Hepatocyte (in vitro differentiated cells): Measurements from ENCODE around the gene C15orf39. TPM values are rescaled to one million over a fixed set of nuclear protein-coding genes. Genes with fewer than 3 reads are reported as not detected.

Experiments
- DNase-seq: peaks from one replicate; pipeline ENCODE4 v3.0.0-alpha.2; 2016; ENCODE audit warnings: low spot score
- H2AFZ ChIP-seq: fragments of 200-600 bp; sonication (generic); 2 replicates; pipeline ENCODE4 v1.6.0; 2016; ENCODE audit warnings: antibody characterized with exemption, mild to moderate bottlenecking
- H3K27ac ChIP-seq: fragments of 200-600 bp; sonication (generic); 2 replicates; pipeline ENCODE4 v1.5.1; 2016; ENCODE audit warnings: mild to moderate bottlenecking
- H3K27me3 ChIP-seq: fragments of 200-600 bp; sonication (generic); 2 replicates; pipeline ENCODE4 v1.6.1; 2016
- H3K36me3 ChIP-seq: fragments of 200-600 bp; sonication (generic); replicated peaks from 2 replicates; pipeline ENCODE4 v1.5.1; 2016; ENCODE audit warnings: low read depth; ENCODE audit not compliant: insufficient read depth
- H3K4me1 ChIP-seq: fragments of 200-600 bp; sonication (generic); 2 replicates; pipeline ENCODE4 v1.5.1; 2016; ENCODE audit warnings: mild to moderate bottlenecking, moderate library complexity; ENCODE audit not compliant: insufficient read depth
- H3K4me2 ChIP-seq: fragments of 200-600 bp; sonication (generic); 2 replicates; pipeline ENCODE4 v1.6.0; 2016
- H3K4me3 ChIP-seq: fragments of 200-600 bp; sonication (generic); 2 replicates; pipeline ENCODE4 v1.5.1; 2016; ENCODE audit warnings: mild to moderate bottlenecking
- H3K79me2 ChIP-seq: fragments of 200-600 bp; sonication (generic); 2 replicates; pipeline ENCODE4 v1.6.0; 2017; ENCODE audit warnings: mild to moderate bottlenecking
- H3K9me2 ChIP-seq: fragments of 200-600 bp; sonication (generic); replicated peaks from 2 replicates; pipeline ENCODE4 v1.6.0; 2017; ENCODE audit warnings: mild to moderate bottlenecking; ENCODE audit not compliant: insufficient read depth
- H3K9me3 ChIP-seq: fragments of 200-600 bp; sonication (generic); 2 replicates; pipeline ENCODE4 v1.5.1; 2016; ENCODE audit warnings: low read depth, mild to moderate bottlenecking
- H4K20me1 ChIP-seq: fragments of 200-600 bp; sonication (generic); 2 replicates; pipeline ENCODE4 v1.6.0; 2016; ENCODE audit warnings: mild to moderate bottlenecking; ENCODE audit not compliant: insufficient read depth, poor library complexity, severe bottlenecking
- CTCF ChIP-seq: fragments of 200-600 bp; sonication (generic); IDR thresholded peaks from 2 replicates; pipeline ENCODE4 v1.5.1; 2016; ENCODE audit warnings: antibody characterized with exemption, mild to moderate bottlenecking; ENCODE audit not compliant: poor library complexity
- EZH2 ChIP-seq: fragments of 200-600 bp; sonication (generic); IDR thresholded peaks from 2 replicates; pipeline ENCODE4 v1.6.1; 2016; ENCODE audit warnings: antibody characterized with exemption, mild to moderate bottlenecking, borderline replicate concordance
- EZH2phosphoT487 ChIP-seq: fragments of 200-600 bp; sonication (generic); IDR thresholded peaks from one replicate; pipeline ENCODE4 v1.6.1; 2018; ENCODE audit warnings: antibody characterized with exemption, mild to moderate bottlenecking, low read depth, moderate library complexity; ENCODE audit not compliant: unreplicated experiment, severe bottlenecking
- WGBS: methylation state at CpG from one replicate; pipeline ENCODE4 v1.1.6; 2016; ENCODE audit warnings: low lambda C conversion rate; ENCODE audit errors: missing lambda C conversion rate; 5-methylcytosine and 5-hydroxymethylcytosine counted together
- polyA plus RNA-seq: library from polyadenylated mRNA; unstranded; fragments of >200 nt; fragmentation: Nextera tagmentation; extraction: Ambion mirVana; gene quantifications from 2 replicates; pipeline ENCODE4 v1.2.1, GENCODE V29; 2016
- total RNA-seq: library from RNA; depleted of rRNA; stranded (reverse); fragments of >200 nt; gene quantifications from 2 replicates; pipeline ENCODE4 v1.2.3, GENCODE V29; 2014

Gene C15orf39
- total and polyA plus RNA-seq, 2 experiments from 2014 or later, result 15.3 to 18.3 TPM

GRCh38 chr15:75178171-75178937 is 23.3 kb upstream of the C15orf39 start:
- TF ChIP-seq CTCF (no peak), EZH2 (no peak), EZH2phosphoT487 (no peak)
- H3K4me1 ChIP-seq, result peaks cover 73% of the 10 kb centered on the region
- H3K27ac ChIP-seq, result peak overlapping the region; percentile 83
- peak overlapping the region; percentile 50 for H2AFZ ChIP-seq
- no peaks in the 10 kb centered on the region for H3K9me2 ChIP-seq
- peak; percentile 90 for DNase-seq
- H3K4me3 ChIP-seq, result no peak overlapping the region
- 12% methylated on average over 35 of the region's 53 CpGs for WGBS
- H3K27me3 ChIP-seq, result no peaks in the 10 kb centered on the region
- H3K36me3 ChIP-seq, result no peaks in the 10 kb centered on the region
- H4K20me1 ChIP-seq, result no peaks in the 10 kb centered on the region
- peak overlapping the region; percentile 84 for H3K4me2 ChIP-seq
- no peaks in the 10 kb centered on the region for H3K79me2 ChIP-seq
- no peaks in the 10 kb centered on the region for H3K9me3 ChIP-seq

GRCh38 chr15:75178938-75179745 is 22.5 kb upstream of the C15orf39 start:
- Histone ChIP-seq H3K27ac (peak overlapping the region; percentile 83), H3K4me1 (peaks cover 73% of the 10 kb centered on the region)

GRCh38 chr15:75179746-75180140 is 21.9 kb upstream of the C15orf39 start:
- Histone ChIP-seq H2AFZ (no peak overlapping the region), H4K20me1 (no peaks in the 10 kb centered on the region), H3K9me2 (no peaks in the 10 kb centered on the region), H3K27ac (peak overlapping the region; percentile 83), H3K79me2 (no peaks in the 10 kb centered on the region), H3K9me3 (no peaks in the 10 kb centered on the region), H3K4me2 (peak overlapping the region; percentile 84), H3K36me3 (no peaks in the 10 kb centered on the region), H3K4me1 (peaks cover 73% of the 10 kb centered on the region), H3K4me3 (no peak overlapping the region), H3K27me3 (no peaks in the 10 kb centered on the region)
- WGBS, result 13% methylated on average over 4 of the region's 4 CpGs
- TF ChIP-seq EZH2 (no peak), CTCF (no peak), EZH2phosphoT487 (no peak)
- DNase-seq, result no peak

More at GRCh38 chr15:75178938-75179745, 22.5 kb upstream of the C15orf39 start:
- no peaks in the 10 kb centered on the region for H4K20me1 ChIP-seq
- peak overlapping the region; percentile 50 for H2AFZ ChIP-seq
- DNase-seq, result no peak
- no peaks in the 10 kb centered on the region for H3K27me3 ChIP-seq
- H3K36me3 ChIP-seq, result no peaks in the 10 kb centered on the region
- H3K4me3 ChIP-seq, result no peak overlapping the region
- no peaks in the 10 kb centered on the region for H3K9me3 ChIP-seq
- 51% methylated on average over 19 of the region's 20 CpGs for WGBS
- no peaks in the 10 kb centered on the region for H3K9me2 ChIP-seq
- H3K79me2 ChIP-seq, result no peaks in the 10 kb centered on the region
- peak overlapping the region; percentile 84 for H3K4me2 ChIP-seq
- no peak for TF ChIP-seq EZH2
- no peak for TF ChIP-seq EZH2phosphoT487
- TF ChIP-seq CTCF, result no peak
